PC-9 (cell line): ENCODE measurements around the gene GATC. TPM values are rescaled to one million over a fixed set of nuclear protein-coding genes. Genes with fewer than 3 reads are reported as not detected.
"Not testable (repeated sequence)": the region's sequence is repeated elsewhere in the genome, so short reads cannot be mapped to it uniquely, and the experiment has no call there.

Experiments used
- BruUV-seq: library from RNA; stranded (reverse); fragments of 400-500 nt; replicated peaks from 2 replicates; lab custom pipeline; 2021; lab: Mats Ljungman, UMichigan
- CTCF ChIA-PET: fragments of 300-600 bp; sonication (Branson Sonifier 250); formaldehyde crosslinking; loops from one replicate; lab custom pipeline; 2022; ENCODE audit warnings: antibody characterized with exemption; lab: Charles Lee
- POLR2A ChIA-PET: fragments of 300-600 bp; sonication (Branson Sonifier 250); formaldehyde crosslinking; loops from one replicate; lab custom pipeline; 2022; ENCODE audit warnings: antibody characterized with exemption; ENCODE audit not compliant: unreplicated experiment; lab: Charles Lee
- DNase-seq, 2 experiments: peaks; one replicate each; pipeline versions ENCODE4 v3.0.0 to v3.0.0-alpha.2; 2015 to 2022; ENCODE audit warnings: mixed read lengths in 1 of 2
- H2AFZ ChIP-seq: fragments of 200-600 bp; sonication (generic); 2 replicates; pipeline ENCODE4 v1.8.1; 2017; ENCODE audit warnings: antibody characterized with exemption
- H3F3A ChIP-seq: fragments of 200-600 bp; sonication (generic); 2 replicates; pipeline ENCODE4 v1.8.1; 2017; ENCODE audit warnings: antibody characterized with exemption, mild to moderate bottlenecking, low read depth; ENCODE audit not compliant: insufficient read depth
- H3K27ac ChIP-seq: fragments of 200-600 bp; sonication (generic); 2 replicates; pipeline ENCODE4 v1.6.1; 2016; ENCODE audit warnings: mixed run types
- H3K27me3 ChIP-seq: fragments of 200-600 bp; sonication (generic); 2 replicates; pipeline ENCODE4 v1.6.1; 2016; ENCODE audit warnings: low read depth, mixed run types; ENCODE audit not compliant: insufficient read depth
- H3K36me3 ChIP-seq: fragments of 200-600 bp; sonication (generic); 2 replicates; pipeline ENCODE4 v1.6.1; 2016; ENCODE audit warnings: low read depth, mixed run types
- H3K4me1 ChIP-seq: fragments of 200-600 bp; sonication (generic); replicated peaks from 2 replicates; pipeline ENCODE4 v1.6.1; 2016; ENCODE audit warnings: mixed run types; ENCODE audit not compliant: insufficient read depth
- H3K4me2 ChIP-seq: fragments of 200-600 bp; sonication (generic); 2 replicates; pipeline ENCODE4 v1.6.1; 2017; ENCODE audit warnings: mixed run types
- H3K4me3 ChIP-seq: fragments of 200-600 bp; sonication (generic); 2 replicates; pipeline ENCODE4 v1.6.1; 2016; ENCODE audit warnings: mixed run types
- H3K79me2 ChIP-seq: fragments of 200-600 bp; sonication (generic); 2 replicates; pipeline ENCODE4 v1.6.1; 2017; ENCODE audit warnings: low read depth, mixed run types
- H3K9me2 ChIP-seq: fragments of 200-600 bp; sonication (generic); 2 replicates; pipeline ENCODE4 v1.8.1; 2017; ENCODE audit warnings: mild to moderate bottlenecking; ENCODE audit not compliant: insufficient read depth
- H3K9me3 ChIP-seq: fragments of 200-600 bp; sonication (generic); 2 replicates; pipeline ENCODE4 v1.8.1; 2016; ENCODE audit warnings: low read depth; ENCODE audit not compliant: insufficient read depth
- H4K20me1 ChIP-seq: fragments of 200-600 bp; sonication (generic); 2 replicates; pipeline ENCODE4 v1.8.1; 2017; ENCODE audit not compliant: insufficient read depth
- EZH2 ChIP-seq: fragments of 200-600 bp; sonication (generic); IDR thresholded peaks from 2 replicates; pipeline ENCODE4 v1.8.0; 2017; ENCODE audit warnings: antibody characterized with exemption, low read depth
- intact Hi-C: fragments of 100-400 bp; cut with micrococcal nuclease; formaldehyde crosslinking; loops from one replicate; pipeline ENCODE4 v1.10.0; 2022; ENCODE audit not compliant: unreplicated experiment
- total RNA-seq: library from RNA; stranded (reverse); gene quantifications from 2 replicates; pipeline ENCODE4 v1.2.3, GENCODE V29; 2021
- TF ChIP-seq, protein P1 (sequence below): fragments of 200-600 bp; sonication (generic); conservative IDR thresholded peaks from 2 replicates; pipeline ENCODE4 v1.6.1; 2017; ENCODE audit warnings: mixed run types, antibody characterized with exemption, mild to moderate bottlenecking, moderate library complexity

Gene GATC
- total RNA-seq, 1 experiment from 2014 or later = 24.3 TPM

DNA sequence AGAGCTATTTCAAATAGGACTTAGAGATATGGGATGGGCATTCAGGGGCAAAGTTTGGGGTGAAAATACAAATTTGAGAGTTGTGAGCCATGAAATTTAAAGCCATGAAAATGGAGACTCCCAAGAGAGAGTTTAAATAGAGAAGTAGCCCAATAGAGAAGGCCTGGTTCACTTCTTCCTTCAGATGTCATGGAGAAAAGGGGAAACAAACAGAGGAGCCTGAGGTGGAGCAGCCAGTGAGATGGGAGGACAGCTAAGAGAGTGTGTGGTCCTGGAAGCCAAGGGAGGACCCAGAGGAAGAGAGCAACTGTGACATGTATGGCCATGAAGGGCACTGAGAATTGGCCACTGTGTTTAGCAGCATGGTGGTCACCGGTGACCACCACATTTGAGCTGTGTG is 37.4 kb downstream of the GATC start:
- BruUV-seq = no TSS peak

DNA sequence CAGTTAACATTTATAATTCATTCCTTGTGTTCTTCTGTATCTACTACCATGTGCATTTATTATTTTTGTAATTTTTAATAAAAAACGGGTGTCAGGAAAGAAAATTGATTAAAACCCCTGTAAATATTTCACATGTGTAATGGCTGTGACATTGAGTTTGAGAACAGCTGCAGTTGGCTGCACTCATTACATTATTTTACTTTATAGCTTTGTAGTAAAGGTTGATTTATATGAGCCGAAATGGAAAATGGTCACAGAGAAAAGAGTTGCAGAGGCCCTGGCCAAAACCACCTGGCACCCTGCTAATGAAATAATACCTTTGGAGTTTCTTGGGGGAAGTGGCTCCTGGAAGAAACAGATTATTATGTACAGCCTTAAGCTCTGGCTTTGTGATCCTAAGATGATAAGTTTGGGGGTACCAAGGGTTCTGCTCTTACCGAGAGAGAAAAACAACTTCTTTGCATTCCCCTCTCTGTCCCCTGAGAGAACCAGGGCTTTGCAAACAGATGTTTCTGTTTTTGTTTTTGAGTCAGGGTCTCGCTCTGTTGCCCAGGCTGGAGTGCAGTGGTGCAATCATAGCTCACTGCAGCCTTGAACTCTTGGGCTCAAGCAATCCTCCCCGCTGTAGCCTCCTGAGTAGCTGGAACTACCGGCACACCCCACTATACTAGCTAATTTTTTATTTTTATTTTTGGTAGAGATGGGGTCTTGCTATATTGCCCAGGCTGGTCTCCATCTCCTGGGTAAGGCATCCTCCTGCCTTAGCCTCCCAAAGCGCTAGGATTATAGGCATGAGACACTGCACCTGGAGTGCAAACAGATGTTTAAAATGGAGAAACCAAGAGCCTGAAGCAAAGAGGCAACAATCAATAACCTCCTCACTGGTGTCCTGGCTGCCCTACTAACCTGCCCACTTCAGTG is 40.0 kb downstream of the GATC start:
- no peak overlapping the region for H3K4me2 ChIP-seq
- H2AFZ ChIP-seq = no peak overlapping the region
- no peaks in the 10 kb centered on the region for H3K9me2 ChIP-seq
- no peaks in the 10 kb centered on the region for H3K27me3 ChIP-seq
- no peaks in the 10 kb centered on the region for H3K79me2 ChIP-seq
- H4K20me1 ChIP-seq = no peaks in the 10 kb centered on the region
- intact Hi-C loops = no loop called here
- no peaks in the 10 kb centered on the region for H3K4me1 ChIP-seq
- TF ChIP-seq, protein P1, sequence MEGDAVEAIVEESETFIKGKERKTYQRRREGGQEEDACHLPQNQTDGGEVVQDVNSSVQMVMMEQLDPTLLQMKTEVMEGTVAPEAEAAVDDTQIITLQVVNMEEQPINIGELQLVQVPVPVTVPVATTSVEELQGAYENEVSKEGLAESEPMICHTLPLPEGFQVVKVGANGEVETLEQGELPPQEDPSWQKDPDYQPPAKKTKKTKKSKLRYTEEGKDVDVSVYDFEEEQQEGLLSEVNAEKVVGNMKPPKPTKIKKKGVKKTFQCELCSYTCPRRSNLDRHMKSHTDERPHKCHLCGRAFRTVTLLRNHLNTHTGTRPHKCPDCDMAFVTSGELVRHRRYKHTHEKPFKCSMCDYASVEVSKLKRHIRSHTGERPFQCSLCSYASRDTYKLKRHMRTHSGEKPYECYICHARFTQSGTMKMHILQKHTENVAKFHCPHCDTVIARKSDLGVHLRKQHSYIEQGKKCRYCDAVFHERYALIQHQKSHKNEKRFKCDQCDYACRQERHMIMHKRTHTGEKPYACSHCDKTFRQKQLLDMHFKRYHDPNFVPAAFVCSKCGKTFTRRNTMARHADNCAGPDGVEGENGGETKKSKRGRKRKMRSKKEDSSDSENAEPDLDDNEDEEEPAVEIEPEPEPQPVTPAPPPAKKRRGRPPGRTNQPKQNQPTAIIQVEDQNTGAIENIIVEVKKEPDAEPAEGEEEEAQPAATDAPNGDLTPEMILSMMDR = no peak
- TF ChIP-seq EZH2 = no peak
- DNase-seq = no peak
- H3K36me3 ChIP-seq = no peaks in the 10 kb centered on the region; the same call in 1 of the 2 replicates
- no peak overlapping the region for H3K27ac ChIP-seq
- ChIA-PET CTCF (no interaction called here), POLR2A (no interaction called here)
- H3K4me3 ChIP-seq = no peak overlapping the region
- no peaks in the 10 kb centered on the region for H3K9me3 ChIP-seq
- no peaks in the 10 kb centered on the region; the same call in 1 of the 2 replicates for H3F3A ChIP-seq
- no TSS peak for BruUV-seq

More for the DNA sequence above, 37.4 kb downstream of the GATC start:
- Histone ChIP-seq H2AFZ (no peak overlapping the region), H3K4me2 (no peak overlapping the region), H3K36me3 (no peaks in the 10 kb centered on the region), H3K4me1 (peaks cover 5% of the 10 kb centered on the region; the same call in 1 of the 2 replicates), H3K27ac (no peak overlapping the region), H3K27me3 (no peaks in the 10 kb centered on the region), H3K9me2 (no peaks in the 10 kb centered on the region), H3F3A (peaks cover 6% of the 10 kb centered on the region), H3K9me3 (no peaks in the 10 kb centered on the region), H3K4me3 (no peak overlapping the region), H4K20me1 (no peaks in the 10 kb centered on the region), H3K79me2 (no peaks in the 10 kb centered on the region)
- ChIA-PET POLR2A (interaction anchor here (0.6 kb wide), 1 partner anchor 17 kb away, joined by 6 read pairs; no protein-coding TSS in a partner anchor), CTCF (interaction anchor here (0.6 kb wide), 1 partner anchor 509 kb away, joined by 3 read pairs; no protein-coding TSS in a partner anchor)
- TF ChIP-seq, protein P1 = no peak
- no peak for TF ChIP-seq EZH2
- intact Hi-C loops = no loop called here
- DNase-seq = no peak

- POLR2A ChIA-PET, H4K20me1 ChIP-seq, H2AFZ ChIP-seq, DNase-seq, H3K36me3 ChIP-seq, H3K27me3 ChIP-seq, H3K27ac ChIP-seq, H3K4me3 ChIP-seq, intact Hi-C loops, H3K4me1 ChIP-seq, H3K9me2 ChIP-seq, H3K79me2 ChIP-seq, CTCF ChIA-PET, BruUV-seq, H3K4me2 ChIP-seq, H3K9me3 ChIP-seq, H3F3A ChIP-seq: not testable (repeated sequence)
Measured at GRCh38 chr12:120487552-120487951, 41.3 kb downstream of the GATC start.
